ENCODE results near the gene DGKI.
"Not testable (repeated sequence)": the region's sequence is repeated elsewhere in the genome, so short reads cannot be mapped to it uniquely, and the experiment has no call there.

Gene DGKI

GRCh38 chr7:137734221-137734620 lies 112.6 kb downstream of the DGKI start:
- no peak for DNase-seq (ENCODE audit: low spot score)

GRCh38 chr7:137732168-137732567 lies 114.6 kb downstream of the DGKI start:
- no peak for DNase-seq (ENCODE audit: low spot score)

- DNase-seq (ENCODE audit: low spot score) = no peak
Measured at GRCh38 chr7:137731436-137731835, 115.3 kb downstream of the DGKI start.

- no peak for DNase-seq (ENCODE audit: low spot score)
Measured at GRCh38 chr7:137728426-137728825, 118.3 kb downstream of the DGKI start.

GRCh38 chr7:137727413-137727812 lies 119.4 kb downstream of the DGKI start:
- DNase-seq (ENCODE audit: low spot score) = no peak

GRCh38 chr7:137718355-137718754 lies 128.4 kb downstream of the DGKI start:
- no peak for DNase-seq (ENCODE audit: low spot score)

- DNase-seq (ENCODE audit: low spot score) = no peak
Measured at GRCh38 chr7:137717811-137718271, 128.9 kb downstream of the DGKI start.

GRCh38 chr7:137717045-137717444 lies 129.7 kb downstream of the DGKI start:
- DNase-seq (ENCODE audit: low spot score) = no peak

- no peak for DNase-seq (ENCODE audit: low spot score)
Measured at GRCh38 chr7:137716061-137716460, 130.7 kb downstream of the DGKI start.

- no peak for DNase-seq (ENCODE audit: low spot score)
Measured at GRCh38 chr7:137715533-137715932, 131.2 kb downstream of the DGKI start.

- no peak for DNase-seq (ENCODE audit: low spot score)
Measured at GRCh38 chr7:137715121-137715520, 131.7 kb downstream of the DGKI start.

GRCh38 chr7:137706330-137706729 lies 140.4 kb downstream of the DGKI start:
- DNase-seq (ENCODE audit: low spot score) = not testable (repeated sequence)

- no peak for DNase-seq (ENCODE audit: low spot score)
Measured at GRCh38 chr7:137704723-137705122, 142.1 kb downstream of the DGKI start.

GRCh38 chr7:137703291-137704010 lies 143.3 kb downstream of the DGKI start:
- DNase-seq (ENCODE audit: low spot score) = no peak

- DNase-seq (ENCODE audit: low spot score) = no peak
Measured at GRCh38 chr7:137696988-137697387, 149.8 kb downstream of the DGKI start.

GRCh38 chr7:137696376-137696775 lies 150.4 kb downstream of the DGKI start:
- DNase-seq (ENCODE audit: low spot score) = no peak

- no peak for DNase-seq (ENCODE audit: low spot score)
Measured at GRCh38 chr7:137695942-137696341, 150.8 kb downstream of the DGKI start.

- no peak for DNase-seq (ENCODE audit: low spot score)
Measured at GRCh38 chr7:137695494-137695893, 151.3 kb downstream of the DGKI start.

- DNase-seq (ENCODE audit: low spot score) = no peak
Measured at GRCh38 chr7:137694405-137694804, 152.4 kb downstream of the DGKI start.

GRCh38 chr7:137692399-137692798 lies 154.4 kb downstream of the DGKI start:
- no peak for DNase-seq (ENCODE audit: low spot score)

GRCh38 chr7:137691566-137691965 lies 155.2 kb downstream of the DGKI start:
- DNase-seq (ENCODE audit: low spot score) = no peak

GRCh38 chr7:137690635-137691034 lies 156.1 kb downstream of the DGKI start:
- no peak for DNase-seq (ENCODE audit: low spot score)

GRCh38 chr7:137689761-137690160 lies 157.0 kb downstream of the DGKI start:
- DNase-seq (ENCODE audit: low spot score) = no peak

- no peak for DNase-seq (ENCODE audit: low spot score)
Measured at GRCh38 chr7:137687556-137688265, 159.1 kb downstream of the DGKI start.
